Urinary bladder (tissue), 4 donors: ENCODE measurements around the gene PCDHA3. TPM values are rescaled to one million over a fixed set of nuclear protein-coding genes. Genes with fewer than 3 reads are reported as not detected.
"Not testable (repeated sequence)": the region's sequence is repeated elsewhere in the genome, so short reads cannot be mapped to it uniquely, and the experiment has no call there.

Experiments used
- DNase-seq: peaks from one replicate; pipeline ENCODE4 v3.0.0-alpha.2; 2015; ENCODE audit errors: extremely low spot score
- H3K27ac ChIP-seq: one replicate; pipeline ENCODE4 v1.5.1; 2013; ENCODE audit warnings: low read depth, mild to moderate bottlenecking, moderate library complexity
- H3K36me3 ChIP-seq: one replicate; pipeline ENCODE4 v1.6.1; 2013; ENCODE audit warnings: mild to moderate bottlenecking, moderate library complexity; ENCODE audit not compliant: insufficient read depth
- H3K4me1 ChIP-seq: one replicate; pipeline ENCODE4 v1.6.1; 2013; ENCODE audit warnings: mild to moderate bottlenecking, moderate library complexity; ENCODE audit not compliant: insufficient read depth
- H3K4me3 ChIP-seq: one replicate; pipeline ENCODE4 v1.5.1; 2013; ENCODE audit warnings: low read depth, low read length
- WGBS: extraction: QIAGEN DNeasy Blood & Tissue Kit; methylation state at CpG from one replicate; pipeline ENCODE4 v1.1.7; 2013; 5-methylcytosine and 5-hydroxymethylcytosine counted together
- polyA plus RNA-seq: library from polyadenylated mRNA; stranded (reverse); fragments of 200-250 nt; gene quantifications from one replicate; pipeline ENCODE4 v1.2.3, GENCODE V29; 2013
- total RNA-seq: library from RNA; depleted of rRNA; stranded (reverse); fragments of >200 nt; gene quantifications from one replicate; pipeline ENCODE4 v1.2.3, GENCODE V29; 2014
- donor health status: healthy with polysubstance abuse.
- donor health status: healthy.

Gene PCDHA3
- total and polyA plus RNA-seq, 2 donors: 0.41 to 0.63 TPM

GRCh38 chr5:140796718-140797095, 4.2 kb upstream of the PCDHA3 start:
- Histone ChIP-seq H3K4me1 (no peaks in the 10 kb centered on the region), H3K4me3 (no peak overlapping the region), H3K27ac (no peak overlapping the region), H3K36me3 (no peaks in the 10 kb centered on the region)
- WGBS: 54% methylated on average over 39 of the region's 39 CpGs
- DNase-seq: no peak

GRCh38 chr5:140801494-140801841, 611 bp downstream of the PCDHA3 start:
- 13% methylated on average over 16 of the region's 16 CpGs for WGBS
- no peak overlapping the region for H3K27ac ChIP-seq
- no peaks in the 10 kb centered on the region for H3K4me1 ChIP-seq
- H3K4me3 ChIP-seq: no peak overlapping the region
- DNase-seq: no peak
- no peaks in the 10 kb centered on the region for H3K36me3 ChIP-seq

- not testable (repeated sequence) for H3K27ac ChIP-seq, H3K4me1 ChIP-seq, H3K4me3 ChIP-seq, H3K36me3 ChIP-seq, DNase-seq
- WGBS: 45% methylated on average over 45 of the region's 45 CpGs
Observed at GRCh38 chr5:140802381-140802780, 1.5 kb downstream of the PCDHA3 start.

- H3K4me3 ChIP-seq: no peak overlapping the region
- no peaks in the 10 kb centered on the region for H3K36me3 ChIP-seq
- WGBS: 43% methylated on average over 53 of the region's 53 CpGs
- H3K27ac ChIP-seq: no peak overlapping the region
- no peak for DNase-seq
- H3K4me1 ChIP-seq: no peaks in the 10 kb centered on the region
Observed at GRCh38 chr5:140802781-140803271, 2.0 kb downstream of the PCDHA3 start.

GRCh38 chr5:140806834-140807775, 6.2 kb downstream of the PCDHA3 start, which contains the start of gene PCDHA4:
Gene PCDHA4 (plus strand): TSS chr5:140807068.
- Histone ChIP-seq H3K4me1 (no peaks in the 10 kb centered on the region), H3K4me3 (no peak within 1 kb of the TSS), H3K36me3 (no peaks in the 10 kb centered on the region), H3K27ac (no peak within 1 kb of the TSS)
- DNase-seq: no peak
- 14% methylated on average over 38 of the region's 47 CpGs for WGBS

GRCh38 chr5:140808241-140808888, 7.5 kb downstream of the PCDHA3 start:
- H3K36me3 ChIP-seq, H3K4me1 ChIP-seq, H3K27ac ChIP-seq, H3K4me3 ChIP-seq, DNase-seq: not testable (repeated sequence)
- 59% methylated on average over 62 of the region's 62 CpGs for WGBS

- no peaks in the 10 kb centered on the region for H3K4me1 ChIP-seq
- WGBS: 65% methylated on average over 43 of the region's 43 CpGs
- no peak for DNase-seq
- H3K36me3 ChIP-seq: no peaks in the 10 kb centered on the region
- no peak overlapping the region for H3K27ac ChIP-seq
- no peak overlapping the region for H3K4me3 ChIP-seq
Observed at GRCh38 chr5:140808889-140809291, 8.0 kb downstream of the PCDHA3 start.

- 28% methylated on average over 39 of the region's 39 CpGs for WGBS
- H3K27ac ChIP-seq: no peak within 1 kb of the TSS
- H3K4me1 ChIP-seq: no peaks in the 10 kb centered on the region
- H3K36me3 ChIP-seq: no peaks in the 10 kb centered on the region
- H3K4me3 ChIP-seq: no peak within 1 kb of the TSS
- DNase-seq: no peak
Observed at GRCh38 chr5:140821375-140822280, 20.8 kb downstream of the PCDHA3 start, which contains the start of gene PCDHA5. Gene PCDHA5 (plus strand): TSS chr5:140821613.

- Histone ChIP-seq H3K4me1 (no peaks in the 10 kb centered on the region), H3K36me3 (no peaks in the 10 kb centered on the region), H3K27ac (no peak overlapping the region), H3K4me3 (no peak overlapping the region)
- 26% methylated on average over 6 of the region's 6 CpGs for WGBS
- DNase-seq: no peak
Observed at GRCh38 chr5:140822281-140822629, 21.4 kb downstream of the PCDHA3 start.

GRCh38 chr5:140822969-140823368, 22.1 kb downstream of the PCDHA3 start:
- WGBS: 51% methylated on average over 48 of the region's 48 CpGs
- H3K36me3 ChIP-seq, DNase-seq: not testable (repeated sequence)

GRCh38 chr5:140823475-140823874, 22.6 kb downstream of the PCDHA3 start:
- DNase-seq: no peak
- no peak overlapping the region for H3K27ac ChIP-seq
- H3K4me3 ChIP-seq: no peak overlapping the region
- H3K36me3 ChIP-seq: no peaks in the 10 kb centered on the region
- WGBS: 50% methylated on average over 38 of the region's 38 CpGs
- H3K4me1 ChIP-seq: no peaks in the 10 kb centered on the region

More at GRCh38 chr5:140822969-140823368, 22.1 kb downstream of the PCDHA3 start:
- not testable (repeated sequence) for H3K4me3 ChIP-seq, H3K27ac ChIP-seq, H3K4me1 ChIP-seq

GRCh38 chr5:140827704-140828361, 27.0 kb downstream of the PCDHA3 start, which contains the start of gene PCDHA6:
Gene PCDHA6 (plus strand): TSS chr5:140827960. CDS start chr5:140828092, 132 bp downstream.
- Histone ChIP-seq H3K4me3 (no peak within 1 kb of the TSS), H3K4me1 (no peaks in the 10 kb centered on the region), H3K27ac (no peak within 1 kb of the TSS), H3K36me3 (no peaks in the 10 kb centered on the region)
- no peak for DNase-seq
- WGBS: 14% methylated on average over 27 of the region's 27 CpGs

- Histone ChIP-seq H3K27ac (no peak overlapping the region), H3K4me3 (no peak overlapping the region), H3K4me1 (no peaks in the 10 kb centered on the region), H3K36me3 (no peaks in the 10 kb centered on the region)
- WGBS: 18% methylated on average over 18 of the region's 18 CpGs
- DNase-seq: no peak
Observed at GRCh38 chr5:140828362-140828737, 27.5 kb downstream of the PCDHA3 start.
